HG03103 (cell line): ENCODE data around the gene PPFIBP2.

Experiments used
- ATAC-seq: cut with Tn5 transposase; IDR thresholded peaks from one replicate; pipeline ENCODE4 v1.9.1; 2021; ENCODE audit warnings: low read depth; ENCODE audit not compliant: unreplicated experiment

Gene PPFIBP2

DNA sequence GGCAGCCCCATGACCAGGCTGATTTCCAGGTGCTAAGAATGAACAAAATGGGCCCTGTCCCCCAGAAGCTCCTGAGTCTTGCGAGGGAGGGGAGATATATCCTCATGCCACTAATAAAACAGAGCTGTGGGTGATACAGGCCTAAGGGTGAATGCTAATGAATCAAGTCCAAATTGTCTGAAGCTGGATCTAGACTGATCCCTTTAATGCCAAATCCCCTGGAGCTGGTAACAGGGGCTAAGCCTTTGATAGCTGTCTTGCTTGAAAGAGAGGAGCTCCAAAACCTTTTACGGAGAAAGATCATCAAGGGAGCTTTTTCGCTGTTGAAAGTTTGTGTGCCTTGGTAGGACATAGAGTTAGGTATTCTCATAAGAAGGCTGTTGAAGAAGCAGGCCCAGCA lies 79.7 kb downstream of the PPFIBP2 start:
- no peak for ATAC-seq

DNA sequence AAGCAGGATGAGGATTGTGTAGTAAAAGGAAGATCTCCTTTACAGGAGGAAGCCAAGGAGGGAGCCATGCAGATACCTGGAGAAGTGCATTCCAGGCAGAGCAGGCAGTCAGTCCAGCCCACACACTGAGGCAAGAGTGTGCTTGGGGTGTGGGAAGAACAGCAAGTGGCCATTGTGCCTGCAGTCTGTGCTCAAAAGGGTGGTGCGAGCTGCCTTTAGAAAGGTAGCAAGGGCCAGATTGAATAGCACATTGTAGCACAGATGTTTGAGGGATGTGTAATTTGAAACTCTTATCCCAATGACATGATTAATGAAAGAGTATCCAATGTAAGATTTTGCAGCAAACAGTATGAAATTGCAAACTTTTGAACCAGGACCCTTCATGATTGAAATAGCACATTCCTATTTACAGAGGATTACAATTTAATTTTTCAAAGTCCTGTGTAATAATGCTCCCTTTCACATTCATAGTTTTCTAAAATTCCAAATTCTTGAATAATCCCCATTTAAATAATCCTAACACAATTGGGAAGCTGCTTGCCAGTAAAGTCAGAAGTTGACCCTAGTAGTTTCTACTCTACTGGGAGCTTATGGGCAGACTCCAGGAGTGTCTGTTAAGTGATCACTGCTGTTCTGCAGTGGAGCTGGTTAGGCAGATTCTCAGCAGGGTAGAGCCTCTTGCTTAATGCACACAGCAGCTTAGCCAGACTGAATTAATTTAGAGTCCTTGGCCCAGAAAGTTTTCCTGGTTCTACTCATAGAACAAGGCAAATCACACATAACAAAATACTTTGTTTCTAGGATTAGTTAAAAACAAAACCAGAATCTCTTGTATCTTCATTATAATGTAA lies 81.4 kb downstream of the PPFIBP2 start:
- no peak for ATAC-seq

DNA sequence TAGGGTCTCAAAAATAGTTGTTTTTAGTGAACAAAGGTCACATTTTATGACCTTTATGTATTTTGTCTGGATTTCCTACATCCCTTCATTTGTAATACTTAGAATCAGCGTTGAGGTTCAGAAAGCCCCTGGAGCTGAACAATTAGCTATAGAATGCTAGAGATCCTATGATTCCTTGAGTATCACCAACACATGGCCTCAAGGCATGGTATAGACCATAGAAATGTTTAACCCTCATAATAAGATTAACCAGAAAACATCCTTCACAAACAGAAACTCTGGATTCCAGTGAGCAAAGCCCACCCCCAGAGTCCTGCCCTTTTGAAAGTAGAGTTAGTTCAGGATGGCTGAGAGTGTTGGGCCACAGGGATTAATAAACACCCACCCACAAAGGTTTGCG lies 82.2 kb downstream of the PPFIBP2 start:
- ATAC-seq, result no peak

DNA sequence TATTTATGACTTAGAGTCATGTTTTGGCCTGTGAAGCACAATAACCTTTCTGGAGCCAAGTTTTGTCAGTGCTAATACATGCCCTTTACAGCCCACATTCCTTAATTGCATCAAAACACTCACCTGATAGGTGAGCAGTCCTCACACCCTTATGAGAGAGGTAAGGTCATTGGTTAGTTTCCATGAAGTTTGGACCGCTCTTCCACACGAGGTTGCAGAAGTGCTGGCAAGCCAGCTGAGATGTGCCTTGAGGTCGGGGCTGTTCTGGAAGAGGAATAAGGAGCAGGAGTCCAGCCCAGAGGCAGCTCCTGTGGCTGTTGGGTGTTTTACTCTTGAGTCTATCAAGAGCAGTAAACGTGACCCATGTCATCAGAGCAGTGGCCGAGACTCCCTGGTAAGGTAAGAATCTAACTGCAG lies 83.2 kb downstream of the PPFIBP2 start:
- ATAC-seq, result no peak

DNA sequence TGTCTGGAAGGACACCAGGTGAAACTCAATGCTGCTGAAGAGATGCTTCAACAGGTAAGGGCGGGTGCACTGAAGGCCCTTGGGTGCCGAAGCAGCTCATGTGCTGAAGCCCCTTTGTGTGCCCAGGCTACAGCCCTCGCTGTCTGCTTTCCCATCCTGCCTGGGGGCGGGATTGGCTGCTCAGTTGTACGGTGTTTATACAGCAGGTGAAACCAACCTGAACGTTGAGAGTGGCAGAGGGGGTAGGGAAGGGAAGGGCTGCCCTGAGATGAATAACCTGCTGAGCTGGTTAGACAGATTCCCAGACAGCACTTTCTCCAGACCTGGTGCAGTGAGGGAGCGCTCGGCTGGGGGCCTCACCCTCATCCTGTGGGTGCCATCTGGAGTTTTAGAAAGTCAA lies 83.8 kb downstream of the PPFIBP2 start:
- ATAC-seq, result no peak

DNA sequence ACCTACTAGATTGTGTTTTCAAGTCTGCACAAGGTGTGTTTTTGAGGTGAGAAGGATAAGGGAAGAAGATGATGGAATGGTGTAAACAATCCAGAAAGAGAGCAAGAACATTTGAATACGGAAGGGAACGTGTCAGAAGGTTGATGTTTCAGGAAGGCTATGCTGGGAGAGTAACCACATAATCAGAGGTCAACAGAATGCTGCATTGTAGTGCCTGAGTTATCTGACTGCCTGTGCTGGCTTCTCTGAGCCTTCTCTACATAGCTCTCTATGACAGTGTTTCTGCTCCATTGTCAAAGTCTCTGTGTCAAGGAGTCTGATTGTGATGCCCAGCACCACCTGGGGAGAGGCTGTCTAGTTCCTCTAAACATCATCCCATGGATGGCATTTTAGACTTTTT lies 85.4 kb downstream of the PPFIBP2 start:
- ATAC-seq, result no peak

DNA sequence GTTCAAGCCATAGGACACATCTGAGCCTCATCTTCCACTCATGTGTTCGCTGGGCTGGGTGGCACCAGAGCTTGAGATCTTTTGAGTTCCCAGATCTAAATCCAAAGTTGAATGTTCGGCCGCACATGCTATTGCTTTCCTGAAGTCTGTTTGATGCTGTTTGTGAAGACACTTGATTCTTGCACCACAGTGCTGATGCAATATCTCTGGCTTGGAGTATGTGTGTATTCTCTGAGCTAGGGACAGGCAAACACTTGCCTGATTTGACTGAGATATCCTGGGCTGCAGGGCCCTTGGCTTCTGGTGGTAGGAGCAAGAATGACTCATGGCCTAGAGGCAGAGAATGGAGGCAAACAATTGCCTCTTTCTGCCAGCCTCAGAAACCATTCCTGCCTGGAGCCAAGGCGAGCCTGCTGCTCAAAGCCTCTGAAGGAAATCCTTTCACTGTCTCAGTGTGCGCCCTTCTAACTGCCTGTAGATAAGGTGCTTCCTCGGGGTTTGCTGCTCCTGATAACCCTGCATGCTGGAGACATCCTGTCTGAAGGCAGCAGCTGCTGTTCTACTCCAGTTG lies 86.5 kb downstream of the PPFIBP2 start:
- no peak for ATAC-seq

DNA sequence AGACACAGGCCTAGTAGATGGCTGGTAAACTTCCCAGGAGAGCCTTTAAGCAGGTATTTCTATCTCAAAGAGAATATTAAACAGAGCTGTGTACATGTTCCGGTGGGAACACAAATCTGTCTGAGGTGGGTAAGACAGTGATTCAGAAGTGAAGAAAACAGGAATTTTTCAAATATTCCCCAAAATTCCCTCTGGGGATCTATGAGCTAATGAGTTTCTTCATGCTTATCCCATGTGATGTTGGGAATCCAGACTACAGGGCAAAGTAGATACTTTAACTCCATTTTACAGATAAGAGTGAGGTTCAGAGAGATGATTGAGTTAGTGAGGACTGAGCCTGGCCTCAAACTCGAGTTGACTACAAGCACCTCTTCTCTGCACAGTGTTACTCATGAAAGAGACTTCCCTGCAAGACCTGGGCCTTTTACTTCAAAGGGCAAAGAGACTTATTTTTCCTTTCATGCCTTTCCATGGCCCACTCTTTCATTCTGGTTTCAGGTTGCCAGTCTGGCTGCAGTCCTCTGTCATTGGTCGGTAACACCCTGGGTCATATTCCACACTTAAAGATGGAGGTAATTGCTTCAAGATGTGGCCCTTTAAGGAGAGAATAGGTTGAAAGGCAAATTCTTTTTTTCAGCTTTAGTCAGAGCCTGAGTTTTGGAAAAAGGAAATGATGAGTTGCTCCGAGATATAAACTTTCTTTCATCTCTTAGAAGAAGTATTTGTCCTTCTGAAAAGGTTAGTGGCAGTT lies 89.4 kb downstream of the PPFIBP2 start:
- no peak for ATAC-seq

DNA sequence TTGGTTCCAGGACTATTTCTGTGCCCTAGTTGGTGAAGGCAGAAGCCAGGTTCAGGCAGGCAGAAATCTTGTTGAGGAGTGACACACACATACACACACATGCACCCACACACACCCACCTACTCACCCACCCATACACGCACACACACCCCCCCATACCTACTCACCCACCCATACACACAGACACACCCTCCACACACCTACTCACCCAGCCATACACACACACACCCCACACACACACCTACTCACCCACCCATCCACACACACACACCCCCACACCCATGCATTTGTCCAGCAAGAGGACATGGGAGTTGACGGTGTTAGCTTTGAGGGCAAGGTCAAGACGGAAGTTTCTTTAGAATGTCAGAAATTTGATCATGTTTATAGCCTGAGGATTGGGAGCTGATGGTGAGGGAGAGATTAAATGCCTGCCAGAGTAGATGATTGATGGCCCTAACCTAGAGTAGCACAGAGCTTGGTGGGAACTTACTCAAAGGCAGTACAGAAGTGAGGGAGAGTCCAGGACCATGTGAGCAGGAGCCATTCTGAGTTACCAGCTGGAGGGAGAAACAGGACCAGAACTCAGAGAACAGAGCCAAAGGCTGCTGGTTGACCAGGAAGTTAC lies 90.6 kb downstream of the PPFIBP2 start:
- no peak for ATAC-seq

DNA sequence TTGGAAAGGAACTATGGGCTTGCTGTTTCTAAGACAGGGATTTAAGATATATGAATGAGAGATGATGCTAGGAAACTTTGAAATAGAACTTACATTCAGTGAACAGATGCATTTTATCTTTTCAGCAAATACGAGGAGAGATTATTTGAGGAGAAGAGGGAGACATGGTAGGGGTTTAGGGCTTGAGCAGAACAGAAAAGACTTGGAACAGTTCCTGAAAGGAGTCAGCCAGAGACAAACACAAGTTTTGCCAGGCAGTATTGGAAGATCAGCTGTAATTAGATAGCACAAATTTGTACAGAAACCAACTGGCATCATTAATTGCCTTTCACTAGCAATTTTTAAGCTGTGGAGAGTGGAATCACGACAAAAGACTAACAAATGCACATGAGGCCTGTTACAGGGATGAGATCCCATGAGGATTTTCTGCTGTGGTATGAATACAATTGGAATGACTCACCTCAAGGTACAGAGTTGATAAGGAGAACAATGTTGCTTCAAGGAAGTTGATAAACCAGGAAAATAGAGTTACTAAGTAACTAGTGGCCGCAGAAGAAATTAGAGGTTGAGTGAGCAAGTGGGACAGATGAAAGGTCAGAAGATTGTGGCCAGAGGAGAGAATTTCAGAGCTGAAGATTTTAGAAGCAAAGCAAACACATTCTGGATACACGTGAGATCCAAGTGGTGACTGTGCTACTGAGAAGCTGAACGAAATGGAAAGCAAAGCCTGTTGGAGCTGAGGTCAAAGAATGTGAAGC lies 91.6 kb downstream of the PPFIBP2 start:
- no peak for ATAC-seq

DNA sequence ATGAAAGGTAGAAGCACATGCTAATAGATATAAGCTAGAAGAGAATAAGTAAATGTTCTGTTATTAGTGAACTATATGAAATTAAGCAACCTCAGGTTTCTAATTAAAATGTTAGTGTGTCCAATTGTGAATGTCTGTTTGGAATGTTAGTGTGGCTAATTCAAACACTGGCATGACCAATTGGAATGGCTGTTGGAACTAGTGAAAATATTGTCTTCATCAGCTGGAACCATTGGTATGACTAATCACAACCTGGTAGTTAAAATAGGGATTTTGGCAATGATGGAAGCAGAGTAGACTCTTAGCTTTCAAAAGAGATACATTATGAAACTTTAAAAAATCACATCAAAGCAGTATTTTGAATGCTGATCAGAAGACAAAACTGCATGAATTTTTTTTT lies 92.7 kb downstream of the PPFIBP2 start:
- ATAC-seq, result no peak

DNA sequence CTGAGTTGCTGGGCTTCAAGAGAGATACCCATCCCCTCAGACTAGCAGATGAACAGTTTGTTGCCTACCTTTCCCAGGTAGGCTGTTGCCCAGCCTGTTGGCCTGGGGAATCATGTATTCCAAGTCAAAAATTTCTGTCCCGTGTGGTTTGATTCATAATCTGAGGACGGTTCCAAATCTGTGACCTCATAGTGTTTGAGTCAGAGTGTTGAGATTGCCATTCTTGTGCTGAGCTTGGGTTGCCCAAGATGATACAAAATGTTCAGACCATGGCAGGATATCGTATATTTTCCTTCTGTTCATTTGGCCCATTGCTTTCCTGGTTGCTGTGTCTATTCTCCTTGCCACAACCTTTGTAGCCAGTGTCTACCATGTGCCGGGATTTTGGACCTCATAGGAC lies 95.2 kb downstream of the PPFIBP2 start:
- ATAC-seq, result no peak

DNA sequence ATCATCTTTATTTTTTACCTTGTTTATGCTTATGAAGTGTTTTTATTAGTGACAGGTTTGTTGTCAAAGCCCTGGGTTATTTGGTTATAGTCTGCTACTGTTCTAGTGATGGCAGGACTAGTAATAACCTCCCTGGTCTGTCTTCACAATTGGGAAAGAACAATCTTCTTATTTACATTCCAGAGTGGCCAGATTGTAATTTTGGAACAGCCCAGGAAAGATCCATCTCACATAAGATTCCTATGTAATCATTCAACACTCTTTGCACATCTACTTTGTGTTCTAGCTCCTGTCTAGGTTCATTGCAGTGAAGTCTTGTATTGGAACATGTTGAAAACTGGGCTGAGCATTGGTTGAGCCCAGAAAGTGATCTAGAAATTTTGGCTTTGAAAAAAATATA lies 95.7 kb downstream of the PPFIBP2 start:
- no peak for ATAC-seq

DNA sequence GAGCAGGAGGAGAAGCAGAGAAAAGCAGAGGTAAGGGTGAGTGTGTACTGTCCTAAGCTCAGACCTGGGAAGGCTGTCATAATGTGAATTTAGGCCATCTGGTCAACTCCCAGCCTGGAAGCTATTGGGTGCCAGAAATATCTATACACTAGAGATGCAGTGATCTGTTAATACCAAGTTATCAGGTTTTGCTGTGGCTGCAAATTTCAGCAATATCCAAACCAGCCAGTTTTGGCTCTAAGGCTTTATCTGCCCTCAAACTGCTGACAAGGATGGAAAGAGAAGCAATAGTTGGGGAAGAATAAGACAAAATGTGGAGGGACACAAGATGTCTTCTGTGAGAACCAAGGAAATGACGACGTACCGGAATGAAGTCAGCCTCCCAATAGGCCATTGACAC lies 96.6 kb downstream of the PPFIBP2 start:
- no peak for ATAC-seq

DNA sequence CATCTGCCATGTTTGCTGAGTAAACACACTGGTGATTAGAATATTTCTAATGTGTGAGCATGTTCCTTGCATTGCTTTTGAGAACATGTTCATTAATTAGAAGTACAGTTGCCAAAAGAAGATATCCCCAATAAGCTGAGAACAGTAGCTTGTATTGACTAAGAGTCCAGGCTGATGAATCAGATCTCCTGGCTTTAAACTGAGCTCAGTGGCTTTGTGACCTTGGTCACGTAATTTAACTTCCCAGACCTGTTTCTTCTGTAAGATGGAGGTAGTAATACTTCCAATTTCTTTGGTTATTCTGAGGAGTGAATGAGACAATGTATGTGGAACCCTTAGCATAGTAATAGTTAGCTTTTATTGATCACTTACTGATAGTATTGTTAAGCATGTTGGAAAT lies 97.6 kb downstream of the PPFIBP2 start:
- no peak for ATAC-seq

DNA sequence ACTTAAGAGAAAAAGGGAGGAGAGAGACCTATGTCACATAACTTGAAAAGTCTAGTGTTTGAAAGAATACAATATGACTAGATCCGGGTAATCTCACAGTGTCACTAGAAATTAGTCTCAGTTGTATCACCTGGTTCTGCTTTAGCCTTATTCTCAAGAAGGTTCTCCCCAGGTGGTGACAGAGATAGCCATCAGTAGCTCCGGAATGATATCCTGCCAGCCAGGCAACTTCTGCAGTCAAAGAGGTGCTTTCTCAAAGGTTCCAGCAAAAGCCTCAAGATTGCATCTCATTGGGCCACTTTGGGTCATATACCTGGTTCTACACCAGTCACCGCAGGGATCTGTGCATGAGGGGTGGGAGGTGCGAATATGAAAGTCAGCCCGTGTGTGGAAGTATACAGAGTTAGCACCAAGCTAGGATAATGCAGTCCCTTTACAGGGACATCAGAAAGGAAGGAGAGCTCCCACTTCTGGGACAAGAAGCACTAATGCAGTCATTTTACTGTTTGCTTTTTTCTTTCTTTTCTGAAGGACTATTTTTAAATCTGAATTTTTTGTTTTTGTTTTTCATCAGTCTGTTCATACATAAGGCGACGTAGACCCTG lies 98.4 kb downstream of the PPFIBP2 start:
- no peak for ATAC-seq

DNA sequence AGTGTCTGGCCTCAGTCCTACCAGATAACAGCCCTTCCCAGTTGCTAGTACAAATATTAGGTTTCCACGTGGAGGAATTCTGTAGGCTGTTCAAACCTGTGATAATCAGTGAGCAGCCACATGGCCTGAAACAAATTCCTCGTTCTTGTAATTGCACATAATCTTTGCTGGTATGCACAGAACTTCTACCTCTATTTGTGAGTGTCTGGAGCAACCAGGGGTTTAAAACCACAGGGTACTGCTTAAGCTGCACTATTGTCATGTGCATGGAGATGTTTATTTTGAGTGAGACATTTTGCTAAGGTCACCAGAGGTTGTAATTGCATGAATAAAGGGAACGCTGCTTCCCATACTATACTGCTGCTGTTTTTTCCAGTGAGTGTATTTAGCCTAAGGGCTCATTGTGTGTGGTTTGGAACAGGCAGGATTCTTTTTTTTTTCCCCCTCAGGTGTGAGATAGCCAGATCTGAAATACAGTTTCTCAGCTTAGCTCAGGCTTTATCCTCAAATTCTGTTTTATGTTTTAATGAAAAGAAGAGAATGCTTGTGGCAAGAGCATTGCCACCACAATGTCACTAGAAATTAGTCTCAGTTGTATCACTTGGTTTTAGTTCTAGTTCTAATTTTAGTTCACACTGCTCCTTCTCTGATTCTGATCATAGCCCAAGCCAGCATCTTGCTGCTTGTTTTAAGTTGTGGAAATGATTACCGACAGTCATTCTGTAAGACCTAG lies 99.0 kb downstream of the PPFIBP2 start:
- ATAC-seq, result no peak

DNA sequence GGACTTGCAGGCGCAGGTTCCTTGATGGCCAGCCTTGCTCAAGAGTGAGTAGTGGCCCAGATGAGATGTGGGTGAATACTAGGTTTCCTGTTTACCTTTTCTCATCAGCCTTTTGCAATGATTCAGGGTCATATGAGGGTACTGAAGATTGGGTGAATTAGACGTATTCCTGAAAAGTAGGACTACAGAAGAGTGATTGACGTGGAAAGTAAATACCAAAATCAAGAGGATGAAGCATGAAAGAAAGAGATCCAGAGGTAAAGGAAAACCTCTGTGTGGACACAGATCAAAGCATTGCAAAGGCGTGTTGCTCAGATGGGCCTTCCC lies 99.6 kb downstream of the PPFIBP2 start:
- ATAC-seq, result no peak

DNA sequence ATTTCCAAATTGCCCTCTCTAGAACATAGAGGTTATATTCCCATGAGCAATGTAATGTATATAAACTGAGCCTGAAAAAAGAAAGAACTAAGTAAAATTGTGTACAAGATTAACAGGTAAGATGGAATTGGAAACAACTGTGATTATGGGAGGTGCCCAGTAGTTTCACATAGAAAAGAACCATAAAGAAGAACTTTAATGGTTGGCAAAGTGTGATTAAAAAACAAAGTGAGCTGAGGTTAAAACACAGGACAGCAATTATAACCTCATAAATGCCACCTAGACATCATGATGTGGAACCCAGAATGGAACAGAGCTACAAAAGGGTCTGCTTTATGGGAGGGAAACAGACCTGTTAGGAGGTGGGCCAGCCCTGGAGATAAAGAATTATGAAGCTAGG lies 100.9 kb downstream of the PPFIBP2 start:
- no peak for ATAC-seq

DNA sequence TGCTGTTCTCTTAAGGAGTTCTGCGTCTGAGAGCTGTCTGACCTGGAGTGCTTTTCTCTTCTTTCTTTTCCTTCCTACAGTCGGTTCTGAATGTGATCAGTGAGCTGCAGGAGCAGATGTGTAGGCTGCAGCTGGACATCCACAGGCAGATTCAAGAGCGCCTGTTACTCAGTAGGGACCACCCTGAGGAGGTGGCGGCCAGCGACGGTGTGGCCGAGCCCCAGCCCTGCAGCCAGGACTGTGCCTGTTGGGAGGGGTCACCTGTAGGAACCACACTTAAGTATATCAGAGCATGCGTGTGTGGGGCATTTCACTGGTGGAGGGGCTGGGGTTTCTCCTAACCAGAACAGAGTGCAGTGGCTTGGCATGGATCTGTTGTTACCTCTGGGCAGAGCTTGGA lies 103.2 kb downstream of the PPFIBP2 start:
- no peak for ATAC-seq
